ENCODE data around the gene C7orf25.

GRCh38 chr7:42886129-42886528 is 25.7 kb downstream of the C7orf25 start:
- TF ChIP-seq, protein P1, sequence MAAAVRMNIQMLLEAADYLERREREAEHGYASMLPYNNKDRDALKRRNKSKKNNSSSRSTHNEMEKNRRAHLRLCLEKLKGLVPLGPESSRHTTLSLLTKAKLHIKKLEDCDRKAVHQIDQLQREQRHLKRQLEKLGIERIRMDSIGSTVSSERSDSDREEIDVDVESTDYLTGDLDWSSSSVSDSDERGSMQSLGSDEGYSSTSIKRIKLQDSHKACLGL (CRISPR knock-in tag; IDR thresholded peaks at IDR 0.05) = no peak
- TF ChIP-seq REST (IDR thresholded peaks at IDR 0.05; ENCODE audit: borderline replicate concordance in 1 of 2, low read depth in 1 of 2, low read length in 2 of 2) (no peak), PCBP2 (optimal IDR thresholded peaks at IDR 0.05; ENCODE audit: low read depth, low read length, poor library complexity, severe bottlenecking) (no peak), NFE2L2 (IDR thresholded peaks at IDR 0.05; ENCODE audit: low read length) (no peak), TCF7 (IDR thresholded peaks at IDR 0.05; ENCODE audit: low read depth) (no peak), TBP (CRISPR knock-in tag; IDR thresholded peaks at IDR 0.05) (no peak), REL (CRISPR knock-in tag; conservative IDR thresholded peaks at IDR 0.05) (no peak), CENPX (CRISPR knock-in tag; IDR thresholded peaks at IDR 0.05) (no peak), ZNF234 (CRISPR knock-in tag; conservative IDR thresholded peaks at IDR 0.05) (no peak), POLR2AphosphoS5 (IDR thresholded peaks at IDR 0.05; ENCODE audit: low read depth, low read length) (no peak)
- TF ChIP-seq, protein P2, sequence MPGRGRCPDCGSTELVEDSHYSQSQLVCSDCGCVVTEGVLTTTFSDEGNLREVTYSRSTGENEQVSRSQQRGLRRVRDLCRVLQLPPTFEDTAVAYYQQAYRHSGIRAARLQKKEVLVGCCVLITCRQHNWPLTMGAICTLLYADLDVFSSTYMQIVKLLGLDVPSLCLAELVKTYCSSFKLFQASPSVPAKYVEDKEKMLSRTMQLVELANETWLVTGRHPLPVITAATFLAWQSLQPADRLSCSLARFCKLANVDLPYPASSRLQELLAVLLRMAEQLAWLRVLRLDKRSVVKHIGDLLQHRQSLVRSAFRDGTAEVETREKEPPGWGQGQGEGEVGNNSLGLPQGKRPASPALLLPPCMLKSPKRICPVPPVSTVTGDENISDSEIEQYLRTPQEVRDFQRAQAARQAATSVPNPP (CRISPR knock-in tag; IDR thresholded peaks at IDR 0.05) = no peak
